Endothelial cell of umbilical vein (primary cell): ENCODE measurements around the gene PAPOLA. TPM values are rescaled to one million over a fixed set of nuclear protein-coding genes. Genes with fewer than 3 reads are reported as not detected.

Experiments
- BruUV-seq: library from RNA; stranded (reverse); fragments of 400-500 nt; replicated peaks from 2 replicates; lab custom pipeline; 2021; lab: Mats Ljungman, UMichigan
- CTCF ChIA-PET: fragments of 300-600, 350-600 bp; sonication (Branson Sonifier 250); formaldehyde crosslinking; loops from one replicate; lab custom pipeline; 2021; ENCODE audit warnings: antibody characterized with exemption, inconsistent platforms; lab: Charles Lee
- POLR2A ChIA-PET: fragments of 300-600, 350-600 bp; sonication (Branson Sonifier 250); formaldehyde crosslinking; loops from one replicate; lab custom pipeline; 2021; ENCODE audit warnings: antibody characterized with exemption, inconsistent platforms; lab: Charles Lee
- DNase-seq: peaks from one replicate; pipeline ENCODE4 v3.0.0-alpha.2; 2011; ENCODE audit warnings: low read depth, low spot score
- FAIRE-seq: peaks from 2 replicates; lab custom pipeline; 2011; peaks lifted over from hg19 to GRCh38; lab: Jason Lieb, UNC
- H2AFZ ChIP-seq: 2 replicates; pipeline ENCODE4 v1.6.0; 2012; ENCODE audit warnings: low read depth, low read length, control low read depth, inconsistent platforms
- H3K27ac ChIP-seq: 2 replicates; pipeline ENCODE4 v1.5.1; 2011; ENCODE audit warnings: low read depth, mild to moderate bottlenecking, control low read depth, low read length, moderate library complexity; ENCODE audit not compliant: insufficient read depth
- H3K27me3 ChIP-seq, 2 experiments: 2 replicates each; pipeline versions ENCODE4 v1.6.0 to v1.6.1; 2011; ENCODE audit warnings: low read length in 2 of 2, mixed read lengths in 1 of 2; ENCODE audit not compliant: control insufficient read depth in 2 of 2, insufficient read depth in 2 of 2
- H3K36me3 ChIP-seq, 2 experiments: 2 replicates in 1 of 2; 3 replicates in 1 of 2; pipeline ENCODE4 v1.5.1; 2011; ENCODE audit warnings: low read length in 2 of 2, mild to moderate bottlenecking in 1 of 2, moderate library complexity in 1 of 2; ENCODE audit not compliant: control insufficient read depth in 2 of 2, insufficient read depth in 2 of 2; ENCODE audit errors: extremely low read depth in 1 of 2
- H3K4me1 ChIP-seq: 3 replicates; pipeline ENCODE4 v1.5.1; 2011; ENCODE audit warnings: mild to moderate bottlenecking, low read length; ENCODE audit not compliant: control insufficient read depth, insufficient read depth; ENCODE audit errors: extremely low read depth
- H3K4me2 ChIP-seq: 2 replicates; pipeline ENCODE4 v1.6.1; 2011; ENCODE audit warnings: low read length, control low read depth, mixed read lengths; ENCODE audit not compliant: insufficient read depth
- H3K4me3 ChIP-seq, 3 experiments: fragments of 200-600 bp in 1 of 3; sonication (generic), shearing (Covaris generic) in 1 of 3; replicated peaks in 1 of 3; 2 replicates each; pipeline ENCODE4 v1.5.1; 2011 to 2016; ENCODE audit warnings: control low read depth in 3 of 3, low read length in 3 of 3, mild to moderate bottlenecking in 2 of 3, inconsistent platforms in 1 of 3, low read depth in 1 of 3, moderate library complexity in 1 of 3; ENCODE audit not compliant: insufficient read depth in 1 of 3
- H3K79me2 ChIP-seq: 2 replicates; pipeline ENCODE4 v1.6.0; 2012; ENCODE audit warnings: low read length, inconsistent platforms; ENCODE audit not compliant: control insufficient read depth, insufficient read depth
- H3K9ac ChIP-seq: replicated peaks from 2 replicates; pipeline ENCODE3; 2011; ENCODE audit warnings: low read length, control low read depth; ENCODE audit not compliant: insufficient read depth; ENCODE audit errors: extremely low read depth
- H3K9me1 ChIP-seq: replicated peaks from 3 replicates; pipeline ENCODE4 v1.6.0; 2011; ENCODE audit warnings: mild to moderate bottlenecking, low read length; ENCODE audit not compliant: control insufficient read depth, insufficient read depth; ENCODE audit errors: extremely low read depth
- H3K9me3 ChIP-seq: replicated peaks from 2 replicates; pipeline ENCODE4 v1.5.1; 2012; ENCODE audit warnings: low read length, inconsistent platforms; ENCODE audit not compliant: control insufficient read depth, insufficient read depth
- H4K20me1 ChIP-seq: replicated peaks from 2 replicates; pipeline ENCODE3; 2011; ENCODE audit warnings: mild to moderate bottlenecking, low read length; ENCODE audit not compliant: control insufficient read depth, insufficient read depth; ENCODE audit errors: extremely low read depth
- EZH2 ChIP-seq: IDR thresholded peaks from 2 replicates; pipeline ENCODE4 v1.6.1; 2012; ENCODE audit warnings: borderline replicate concordance, low read depth, mild to moderate bottlenecking, moderate library complexity, low read length, inconsistent platforms; ENCODE audit not compliant: severe bottlenecking
- FOS ChIP-seq: IDR thresholded peaks from 2 replicates; pipeline ENCODE4 v1.6.1; 2011; ENCODE audit warnings: mild to moderate bottlenecking, low read length, moderate library complexity, borderline replicate concordance; ENCODE audit not compliant: insufficient read depth
- GATA2 ChIP-seq: IDR thresholded peaks from 2 replicates; pipeline ENCODE4 v1.7.0; 2011; ENCODE audit warnings: low read depth, mild to moderate bottlenecking, moderate library complexity, mixed read lengths, low read length; ENCODE audit not compliant: insufficient read length, insufficient read depth
- JUN ChIP-seq: IDR thresholded peaks from 2 replicates; pipeline ENCODE4 v1.6.1; 2011; ENCODE audit warnings: borderline replicate concordance, low read depth; ENCODE audit not compliant: insufficient read length, insufficient read depth
- MYC ChIP-seq: IDR thresholded peaks from one replicate; pipeline ENCODE4 v1.6.1; 2011; ENCODE audit warnings: mild to moderate bottlenecking, low read depth, low read length
- POLR2A ChIP-seq: IDR thresholded peaks from 2 replicates; pipeline ENCODE4 v1.6.1; 2012; ENCODE audit warnings: low read depth, mild to moderate bottlenecking, control low read depth, low read length
- POLR2AphosphoS5 ChIP-seq: IDR thresholded peaks from 2 replicates; pipeline ENCODE4 v1.6.1; 2012; ENCODE audit warnings: low read depth, mild to moderate bottlenecking, control low read depth, low read length, moderate library complexity; ENCODE audit not compliant: insufficient read depth
- dilution Hi-C: fragments of 300-500 bp; cut with MboI; formaldehyde crosslinking; loops from one replicate; pipeline ENCODE4 v1.15.0; 2019; ENCODE audit warnings: low sequenced_read_pairs; ENCODE audit not compliant: extremely low pct_ligation_motif_present
- intact Hi-C: fragments of 100-400 bp; cut with micrococcal nuclease; formaldehyde crosslinking; loops from one replicate; pipeline ENCODE4 v1.10.0; 2022
- polyA plus RNA-seq, 4 experiments: library from polyadenylated mRNA; depleted of rRNA in 3 of 4; stranded (reverse) in 3 of 4; unstranded in 1 of 4; fragments of >200 nt; gene quantifications; 2 replicates each; pipeline versions ENCODE4 v1.2.1 to v1.2.3, GENCODE V29; 2011 to 2012; ENCODE audit warnings: missing spikeins in 1 of 4
- total RNA-seq: library from RNA; stranded (reverse); gene quantifications from 2 replicates; pipeline ENCODE4 v1.2.3, GENCODE V29; 2021
- TF ChIP-seq, protein P1 (sequence below), 2 donors: IDR thresholded peaks; 1 replicate in 1 of 2; 2 replicates in 1 of 2; pipeline ENCODE4 v1.5.1; 2011; ENCODE audit warnings: low read length in 2 of 2, mild to moderate bottlenecking in 2 of 2, moderate library complexity in 2 of 2, control low read depth in 1 of 2, inconsistent platforms in 1 of 2, low read depth in 1 of 2; ENCODE audit not compliant: insufficient read depth in 1 of 2; ENCODE audit errors: extremely low read depth in 1 of 2
- TF ChIP-seq, protein P2 (sequence below): IDR thresholded peaks from 2 replicates; pipeline ENCODE4 v1.6.1; 2011; ENCODE audit not compliant: insufficient read depth, insufficient read length

The PAPOLA gene
- total and polyA plus RNA-seq, 2 donors (not counting 3 experiments of a cell fraction or from before 2014, with no cell fraction given): 75.4 to 184 TPM

DNA sequence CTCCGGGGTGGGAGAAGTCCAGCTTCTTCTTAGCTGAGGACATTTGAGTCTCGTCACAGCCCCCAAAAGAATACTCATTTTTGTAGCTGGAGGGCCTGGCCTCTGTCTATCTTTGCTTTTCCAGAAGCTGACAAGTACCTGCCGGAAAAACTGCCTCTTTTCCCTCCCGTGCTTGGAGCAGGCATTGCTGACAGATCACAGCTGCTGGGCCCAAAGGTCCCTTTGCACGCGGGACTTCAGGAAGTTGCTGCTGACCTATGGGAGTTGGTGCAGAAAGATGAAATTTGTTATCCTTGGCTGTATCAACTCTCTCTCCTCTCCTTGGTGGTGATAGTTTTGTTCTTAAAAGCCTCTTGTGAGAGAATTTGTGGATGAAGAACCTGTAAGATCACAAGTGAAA lies 92.8 kb downstream of the PAPOLA start:
- CTCF ChIA-PET: no interaction called here

More for the DNA sequence above, 92.8 kb downstream of the PAPOLA start:
- Histone ChIP-seq H3K36me3 (no peaks in the 10 kb centered on the region), H4K20me1 (no peaks in the 10 kb centered on the region), H3K4me3 (no peak overlapping the region), H3K4me1 (no peaks in the 10 kb centered on the region), H3K9ac (no peak overlapping the region), H3K9me1 (no peaks in the 10 kb centered on the region), H3K4me2 (no peak overlapping the region), H3K9me3 (no peaks in the 10 kb centered on the region), H2AFZ (no peak overlapping the region), H3K79me2 (no peaks in the 10 kb centered on the region), H3K27ac (no peak overlapping the region), H3K27me3 (no peaks in the 10 kb centered on the region)
- FAIRE-seq (no peak), DNase-seq (peak; percentile 60)
- dilution Hi-C loops (no loop called here), intact Hi-C loops (no loop called here)
- no peak for TF ChIP-seq POLR2AphosphoS5
- TF ChIP-seq, protein P1, sequence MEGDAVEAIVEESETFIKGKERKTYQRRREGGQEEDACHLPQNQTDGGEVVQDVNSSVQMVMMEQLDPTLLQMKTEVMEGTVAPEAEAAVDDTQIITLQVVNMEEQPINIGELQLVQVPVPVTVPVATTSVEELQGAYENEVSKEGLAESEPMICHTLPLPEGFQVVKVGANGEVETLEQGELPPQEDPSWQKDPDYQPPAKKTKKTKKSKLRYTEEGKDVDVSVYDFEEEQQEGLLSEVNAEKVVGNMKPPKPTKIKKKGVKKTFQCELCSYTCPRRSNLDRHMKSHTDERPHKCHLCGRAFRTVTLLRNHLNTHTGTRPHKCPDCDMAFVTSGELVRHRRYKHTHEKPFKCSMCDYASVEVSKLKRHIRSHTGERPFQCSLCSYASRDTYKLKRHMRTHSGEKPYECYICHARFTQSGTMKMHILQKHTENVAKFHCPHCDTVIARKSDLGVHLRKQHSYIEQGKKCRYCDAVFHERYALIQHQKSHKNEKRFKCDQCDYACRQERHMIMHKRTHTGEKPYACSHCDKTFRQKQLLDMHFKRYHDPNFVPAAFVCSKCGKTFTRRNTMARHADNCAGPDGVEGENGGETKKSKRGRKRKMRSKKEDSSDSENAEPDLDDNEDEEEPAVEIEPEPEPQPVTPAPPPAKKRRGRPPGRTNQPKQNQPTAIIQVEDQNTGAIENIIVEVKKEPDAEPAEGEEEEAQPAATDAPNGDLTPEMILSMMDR (IDR thresholded peaks at IDR 0.05; ENCODE audit: extremely low read depth in 1 of 2, insufficient read depth in 1 of 2, low read depth in 1 of 2, low read length in 2 of 2): no peak
- TF ChIP-seq MYC: no peak
- no peak for TF ChIP-seq FOS
- no peak for TF ChIP-seq POLR2A
- TF ChIP-seq, protein P2, sequence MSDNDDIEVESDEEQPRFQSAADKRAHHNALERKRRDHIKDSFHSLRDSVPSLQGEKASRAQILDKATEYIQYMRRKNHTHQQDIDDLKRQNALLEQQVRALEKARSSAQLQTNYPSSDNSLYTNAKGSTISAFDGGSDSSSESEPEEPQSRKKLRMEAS: no peak
- TF ChIP-seq EZH2: no peak
- TF ChIP-seq GATA2: no peak
- TF ChIP-seq JUN: no peak
- no TSS peak for BruUV-seq
- POLR2A ChIA-PET: no interaction called here
